Gastroesophageal sphincter (tissue), 4 donors: Measurements from ENCODE around the gene ACOT7. TPM values are rescaled to one million over a fixed set of nuclear protein-coding genes. Genes with fewer than 3 reads are reported as not detected.

ENCODE experiments used
- ATAC-seq: fragments of 150-250 bp; one replicate; pipeline ENCODE4 v1.9.1; 2016; ENCODE audit warnings: mild to moderate bottlenecking, moderate library complexity
- H3K27ac ChIP-seq, 4 donors: fragments of 200-600 bp; sonication (generic) in 3 of 4; 1 replicate in 3 of 4; 2 replicates in 1 of 4; pipeline ENCODE4 v1.5.1; 2016 to 2019
- H3K27me3 ChIP-seq: fragments of 200-600 bp; sonication (generic); one replicate; pipeline ENCODE4 v1.5.1; 2019
- H3K36me3 ChIP-seq, 2 donors: fragments of 200-600 bp; sonication (generic); one replicate each; pipeline ENCODE4 v1.5.1; 2019; ENCODE audit warnings: control low read depth in 1 of 2
- H3K4me1 ChIP-seq, 3 donors: fragments of 200-600 bp; sonication (generic); 1 replicate in 2 of 3; 2 replicates in 1 of 3; pipeline ENCODE4 v1.5.1; 2016 to 2019; ENCODE audit warnings: control low read depth in 2 of 3
- H3K4me3 ChIP-seq, 2 donors: fragments of 200-600 bp; sonication (generic); one replicate each; pipeline ENCODE4 v1.5.1; 2019; ENCODE audit warnings: mild to moderate bottlenecking in 1 of 2, moderate library complexity in 1 of 2
- H3K9me3 ChIP-seq, 3 donors: fragments of 200-600 bp; sonication (generic); one replicate each; pipeline ENCODE4 v1.5.1; 2017 to 2019; ENCODE audit warnings: control low read depth in 2 of 3
- EP300 ChIP-seq: sonication (generic); formaldehyde crosslinking; IDR thresholded peaks from one replicate; pipeline ENCODE4 v1.6.1; 2017; ENCODE audit warnings: antibody characterized with exemption, mild to moderate bottlenecking
- POLR2A ChIP-seq, 2 donors: fragments of 450-650 bp; IDR thresholded peaks; one replicate each; pipeline ENCODE4 v1.6.1; 2017; ENCODE audit warnings: antibody characterized with exemption in 2 of 2, mild to moderate bottlenecking in 2 of 2, moderate library complexity in 1 of 2
- POLR2AphosphoS5 ChIP-seq: sonication (generic); formaldehyde crosslinking; IDR thresholded peaks from one replicate; pipeline ENCODE4 v1.6.1; 2017; ENCODE audit warnings: antibody characterized with exemption
- WGBS, 2 donors: methylation state at CpG; one replicate each; pipeline ENCODE4 v1.1.5; 2018; ENCODE audit warnings: low coverage in 1 of 2; 5-methylcytosine and 5-hydroxymethylcytosine counted together
- total RNA-seq, 4 donors: library from RNA; depleted of rRNA; stranded (reverse); fragments of >200 nt; gene quantifications; one replicate each; pipeline ENCODE4 v1.1.0, GENCODE V29; 2016
- TF ChIP-seq, protein P1 (sequence below), 4 experiments: fragments of 200-600 bp in 2 of 4; fragments of 450-650 bp in 2 of 4; sonication (generic) in 1 of 4; IDR thresholded peaks; one replicate each; pipeline ENCODE4 v1.5.1; 2017 to 2019; ENCODE audit warnings: antibody characterized with exemption in 4 of 4, mild to moderate bottlenecking in 2 of 4, moderate library complexity in 2 of 4

ACOT7 gene
- total RNA-seq, 4 donors from 2014 or later: 22.3 to 32.5 (median 25.0) TPM

DNA sequence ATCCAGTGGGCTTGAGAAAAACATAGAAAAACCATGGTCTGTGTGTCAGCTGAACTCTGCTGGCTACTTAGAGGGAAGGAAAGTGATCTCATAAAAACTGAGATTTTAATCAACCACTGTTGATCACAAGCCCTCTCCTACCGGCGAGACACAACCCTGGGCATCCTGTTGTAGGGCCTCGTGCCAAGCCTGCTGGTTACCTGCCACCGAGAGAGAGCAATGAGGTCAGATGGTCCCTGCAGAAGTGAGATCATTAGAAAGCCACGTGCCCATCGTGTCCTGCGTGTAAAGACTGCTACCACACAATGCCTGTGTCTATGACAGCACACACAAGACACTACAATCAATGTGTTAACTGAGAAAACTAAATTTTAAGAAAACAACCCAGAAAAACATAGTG, 91.0 kb downstream of the ACOT7 start:
- no peak overlapping the region for H3K27ac ChIP-seq
- no peak overlapping the region for H3K4me3 ChIP-seq
- TF ChIP-seq EP300 (no peak), POLR2AphosphoS5 (no peak), POLR2A (IDR thresholded peaks at IDR 0.05) (no peak)
- TF ChIP-seq, protein P1, sequence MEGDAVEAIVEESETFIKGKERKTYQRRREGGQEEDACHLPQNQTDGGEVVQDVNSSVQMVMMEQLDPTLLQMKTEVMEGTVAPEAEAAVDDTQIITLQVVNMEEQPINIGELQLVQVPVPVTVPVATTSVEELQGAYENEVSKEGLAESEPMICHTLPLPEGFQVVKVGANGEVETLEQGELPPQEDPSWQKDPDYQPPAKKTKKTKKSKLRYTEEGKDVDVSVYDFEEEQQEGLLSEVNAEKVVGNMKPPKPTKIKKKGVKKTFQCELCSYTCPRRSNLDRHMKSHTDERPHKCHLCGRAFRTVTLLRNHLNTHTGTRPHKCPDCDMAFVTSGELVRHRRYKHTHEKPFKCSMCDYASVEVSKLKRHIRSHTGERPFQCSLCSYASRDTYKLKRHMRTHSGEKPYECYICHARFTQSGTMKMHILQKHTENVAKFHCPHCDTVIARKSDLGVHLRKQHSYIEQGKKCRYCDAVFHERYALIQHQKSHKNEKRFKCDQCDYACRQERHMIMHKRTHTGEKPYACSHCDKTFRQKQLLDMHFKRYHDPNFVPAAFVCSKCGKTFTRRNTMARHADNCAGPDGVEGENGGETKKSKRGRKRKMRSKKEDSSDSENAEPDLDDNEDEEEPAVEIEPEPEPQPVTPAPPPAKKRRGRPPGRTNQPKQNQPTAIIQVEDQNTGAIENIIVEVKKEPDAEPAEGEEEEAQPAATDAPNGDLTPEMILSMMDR (IDR thresholded peaks at IDR 0.05): no peak
- no peaks in the 10 kb centered on the region for H3K27me3 ChIP-seq
- H3K4me1 ChIP-seq: no peaks in the 10 kb centered on the region
- no peak for ATAC-seq
- H3K36me3 ChIP-seq: no peaks in the 10 kb centered on the region
- H3K9me3 ChIP-seq: no peaks in the 10 kb centered on the region
- 83 to 100% methylated on average over 1 to 3 of the region's 7 CpGs for WGBS, 2 donors

DNA sequence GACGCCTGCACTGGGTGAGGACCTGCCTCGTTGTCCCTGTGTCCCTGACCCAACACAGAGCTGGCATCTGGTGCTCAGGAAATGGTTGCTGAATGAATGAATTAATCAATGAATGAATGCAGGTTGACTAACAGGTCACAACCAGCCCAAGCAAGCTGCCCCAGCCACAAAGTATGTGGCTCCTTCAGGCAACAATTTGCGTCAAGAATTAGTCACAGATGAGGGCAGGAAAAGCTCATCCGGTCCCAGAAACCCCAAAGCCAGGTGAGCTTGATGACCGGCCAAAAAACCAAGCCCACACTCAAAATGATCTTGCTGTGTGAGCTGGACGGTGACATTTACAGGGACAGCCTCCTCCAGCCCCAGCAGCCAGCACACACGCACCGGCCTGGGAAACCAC, 92.0 kb downstream of the ACOT7 start:
- H3K9me3 ChIP-seq: no peaks in the 10 kb centered on the region
- no peaks in the 10 kb centered on the region for H3K27me3 ChIP-seq
- no peak overlapping the region for H3K27ac ChIP-seq
- no peak for ATAC-seq
- WGBS, 2 donors: 100% methylated on average over 2 to 3 of the region's 8 CpGs
- no peak for TF ChIP-seq POLR2A (IDR thresholded peaks at IDR 0.05)
- no peak for TF ChIP-seq POLR2AphosphoS5
- TF ChIP-seq, protein P1 (IDR thresholded peaks at IDR 0.05): no peak
- no peak for TF ChIP-seq EP300
- no peak overlapping the region for H3K4me3 ChIP-seq
- no peaks in the 10 kb centered on the region for H3K36me3 ChIP-seq
- no peaks in the 10 kb centered on the region for H3K4me1 ChIP-seq

GRCh38 chr1:6300342-6301048, 93.1 kb downstream of the ACOT7 start:
- Histone ChIP-seq H3K9me3 (no peaks in the 10 kb centered on the region), H3K27ac (no peak overlapping the region), H3K36me3 (no peaks in the 10 kb centered on the region), H3K4me1 (no peaks in the 10 kb centered on the region), H3K27me3 (no peaks in the 10 kb centered on the region), H3K4me3 (no peak overlapping the region)
- 85 to 100% methylated on average over 2 to 11 of the region's 32 CpGs for WGBS, 2 donors
- TF ChIP-seq POLR2A (IDR thresholded peaks at IDR 0.05) (no peak), POLR2AphosphoS5 (no peak), EP300 (no peak)
- TF ChIP-seq, protein P1 (IDR thresholded peaks at IDR 0.05): no peak
- no peak for ATAC-seq

GRCh38 chr1:6299557-6300165, 93.9 kb downstream of the ACOT7 start:
- Histone ChIP-seq H3K36me3 (peaks cover 0 to 2% of the 10 kb centered on the region in 2 donors), H3K4me1 (no peaks in the 10 kb centered on the region), H3K27me3 (no peaks in the 10 kb centered on the region), H3K9me3 (no peaks in the 10 kb centered on the region), H3K4me3 (no peak overlapping the region), H3K27ac (no peak overlapping the region)
- TF ChIP-seq POLR2AphosphoS5 (no peak), EP300 (no peak), POLR2A (IDR thresholded peaks at IDR 0.05) (no peak)
- TF ChIP-seq, protein P1 (IDR thresholded peaks at IDR 0.05): no peak
- ATAC-seq: no peak
- 94% methylated on average over 11 of the region's 15 CpGs; no CpG with 5 or more reads in 1 of the 2 donors for WGBS, 2 donors
